Measurements from ENCODE around the gene TESK2.
"Not testable (repeated sequence)": the region's sequence is repeated elsewhere in the genome, so short reads cannot be mapped to it uniquely, and the experiment has no call there.

Gene TESK2

GRCh38 chr1:45510036-45510971, 19.3 kb upstream of the TESK2 start:
- DNase-seq (ENCODE audit: low spot score): no peak

- no peak for DNase-seq (ENCODE audit: low spot score)
Measured at GRCh38 chr1:45508295-45509151, 17.6 kb upstream of the TESK2 start.

- DNase-seq (ENCODE audit: low spot score): no peak
Measured at GRCh38 chr1:45507893-45508292, 16.9 kb upstream of the TESK2 start.

GRCh38 chr1:45507195-45507594, 16.2 kb upstream of the TESK2 start:
- no peak for DNase-seq (ENCODE audit: low spot score)

- no peak for DNase-seq (ENCODE audit: low spot score)
Measured at GRCh38 chr1:45503462-45504360, 12.7 kb upstream of the TESK2 start.

GRCh38 chr1:45501505-45501859, 10.5 kb upstream of the TESK2 start:
- no peak for DNase-seq (ENCODE audit: low spot score)

GRCh38 chr1:45499415-45499769, 8.4 kb upstream of the TESK2 start:
- DNase-seq (ENCODE audit: low spot score): no peak

GRCh38 chr1:45498279-45498678, 7.3 kb upstream of the TESK2 start:
- DNase-seq (ENCODE audit: low spot score): no peak

GRCh38 chr1:45493116-45493697, 2.2 kb upstream of the TESK2 start:
- no peak for DNase-seq (ENCODE audit: low spot score)

GRCh38 chr1:45492691-45493090, 1.7 kb upstream of the TESK2 start:
- no peak for DNase-seq (ENCODE audit: low spot score)

- no peak for DNase-seq (ENCODE audit: low spot score)
Measured at GRCh38 chr1:45491487-45492260, 711 bp upstream of the TESK2 start.

- no peak for DNase-seq (ENCODE audit: low spot score)
Measured at GRCh38 chr1:45490121-45490625, 790 bp downstream of the TESK2 start.

- not testable (repeated sequence) for DNase-seq (ENCODE audit: low spot score)
Measured at GRCh38 chr1:45489379-45489778, 1.6 kb downstream of the TESK2 start.

- DNase-seq (ENCODE audit: low spot score): no peak
Measured at GRCh38 chr1:45488666-45489377, 2.1 kb downstream of the TESK2 start.

GRCh38 chr1:45485949-45486348, 5.0 kb downstream of the TESK2 start:
- DNase-seq (ENCODE audit: low spot score): no peak

- DNase-seq (ENCODE audit: low spot score): no peak
Measured at GRCh38 chr1:45479039-45479748, 11.8 kb downstream of the TESK2 start.

GRCh38 chr1:45478121-45478814, 12.7 kb downstream of the TESK2 start:
- no peak for DNase-seq (ENCODE audit: low spot score)

- DNase-seq (ENCODE audit: low spot score): no peak
Measured at GRCh38 chr1:45477646-45478045, 13.3 kb downstream of the TESK2 start.

GRCh38 chr1:45474194-45474593, 16.8 kb downstream of the TESK2 start:
- not testable (repeated sequence) for DNase-seq (ENCODE audit: low spot score)
